Measurements from ENCODE around the gene SNX25. TPM values are rescaled to one million over a fixed set of nuclear protein-coding genes. Genes with fewer than 3 reads are reported as not detected.
"Not testable (repeated sequence)": the region's sequence is repeated elsewhere in the genome, so short reads cannot be mapped to it uniquely, and the experiment has no call there.

The SNX25 gene
- total RNA-seq, 2 donors from 2014 or later, result 13.3 to 30.6 TPM

DNA sequence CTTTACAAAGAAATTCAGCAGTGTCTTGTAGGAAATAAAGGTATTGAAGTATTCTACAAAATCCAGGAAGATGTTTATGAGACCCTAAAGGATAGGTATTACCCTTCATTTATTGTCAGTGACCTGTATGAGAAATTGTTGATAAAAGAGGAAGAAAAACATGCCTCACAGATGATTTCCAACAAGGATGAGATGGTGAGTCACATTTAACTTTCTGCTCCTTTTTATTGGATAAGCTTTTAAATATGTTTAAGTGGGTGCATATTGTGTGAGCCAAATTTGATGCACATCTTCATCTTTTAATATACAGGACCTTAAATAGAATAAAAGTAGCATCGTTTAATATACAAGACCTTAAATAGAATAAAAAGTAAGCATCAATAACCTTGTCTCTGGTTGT, 114.2 kb downstream of the SNX25 start:
- no peak overlapping the region for H3K9ac ChIP-seq (ENCODE audit: low read depth in 2 of 2, low read length in 2 of 2)

DNA sequence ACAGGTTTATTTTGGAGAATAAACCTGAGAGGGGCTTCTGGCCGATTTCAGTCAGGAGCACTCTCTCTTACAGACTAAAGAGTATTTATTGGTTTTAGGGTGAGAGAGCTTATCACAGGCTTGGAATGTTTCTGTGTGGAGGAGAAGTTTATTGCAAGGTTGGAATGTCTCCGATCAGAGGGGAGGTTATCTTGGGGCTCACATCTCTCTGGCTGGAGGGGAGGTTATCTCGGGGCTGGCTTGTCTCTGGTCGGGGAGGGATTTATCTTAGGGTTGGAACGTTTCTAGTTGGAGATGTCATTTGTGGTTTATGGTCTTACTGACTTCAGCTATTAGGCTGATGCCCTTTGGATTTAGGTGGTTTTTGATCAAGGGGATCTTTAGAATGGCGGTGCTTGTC, 115.0 kb downstream of the SNX25 start:
- H3K9me3 ChIP-seq; H3K4me1 ChIP-seq; H3K36me3 ChIP-seq; H3K27ac ChIP-seq; H3K4me3 ChIP-seq; H3K27me3 ChIP-seq; intact Hi-C loops (cut with DNase I); DNase-seq; H3K9ac ChIP-seq (ENCODE audit: low read depth in 2 of 2, low read length in 2 of 2): not testable (repeated sequence)

More for the DNA sequence above, 114.2 kb downstream of the SNX25 start:
- Histone ChIP-seq H3K36me3 (no peaks in the 10 kb centered on the region), H3K9me3 (no peaks in the 10 kb centered on the region), H3K4me3 (no peak overlapping the region), H3K27ac (no peak overlapping the region), H3K4me1 (no peaks in the 10 kb centered on the region), H3K27me3 (no peaks in the 10 kb centered on the region)
- intact Hi-C loops (cut with DNase I), result no loop called here
- no peak for DNase-seq
- TF ChIP-seq, protein P1, sequence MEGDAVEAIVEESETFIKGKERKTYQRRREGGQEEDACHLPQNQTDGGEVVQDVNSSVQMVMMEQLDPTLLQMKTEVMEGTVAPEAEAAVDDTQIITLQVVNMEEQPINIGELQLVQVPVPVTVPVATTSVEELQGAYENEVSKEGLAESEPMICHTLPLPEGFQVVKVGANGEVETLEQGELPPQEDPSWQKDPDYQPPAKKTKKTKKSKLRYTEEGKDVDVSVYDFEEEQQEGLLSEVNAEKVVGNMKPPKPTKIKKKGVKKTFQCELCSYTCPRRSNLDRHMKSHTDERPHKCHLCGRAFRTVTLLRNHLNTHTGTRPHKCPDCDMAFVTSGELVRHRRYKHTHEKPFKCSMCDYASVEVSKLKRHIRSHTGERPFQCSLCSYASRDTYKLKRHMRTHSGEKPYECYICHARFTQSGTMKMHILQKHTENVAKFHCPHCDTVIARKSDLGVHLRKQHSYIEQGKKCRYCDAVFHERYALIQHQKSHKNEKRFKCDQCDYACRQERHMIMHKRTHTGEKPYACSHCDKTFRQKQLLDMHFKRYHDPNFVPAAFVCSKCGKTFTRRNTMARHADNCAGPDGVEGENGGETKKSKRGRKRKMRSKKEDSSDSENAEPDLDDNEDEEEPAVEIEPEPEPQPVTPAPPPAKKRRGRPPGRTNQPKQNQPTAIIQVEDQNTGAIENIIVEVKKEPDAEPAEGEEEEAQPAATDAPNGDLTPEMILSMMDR (IDR thresholded peaks at IDR 0.05), result no peak

DNA sequence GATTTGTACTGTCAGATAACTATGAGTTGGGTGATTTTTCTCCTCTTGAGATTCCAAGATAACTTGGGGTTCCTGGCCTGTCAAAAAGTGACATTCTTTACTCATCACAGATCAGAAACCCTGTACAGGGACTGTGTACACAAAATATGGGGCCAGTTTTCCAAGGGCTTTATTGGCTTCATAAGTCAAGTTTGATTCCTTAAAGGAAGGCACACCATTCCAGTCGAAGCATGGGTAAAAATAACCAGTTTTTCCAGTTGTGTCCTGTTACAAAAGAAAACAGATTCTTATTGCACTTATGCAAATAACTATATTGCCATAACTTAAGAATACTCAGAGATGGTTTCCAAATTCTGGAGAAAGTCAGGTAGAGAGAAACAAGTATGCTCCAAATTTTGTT, 116.3 kb downstream of the SNX25 start:
- H3K4me3 ChIP-seq; H3K9ac ChIP-seq (ENCODE audit: low read depth in 2 of 2, low read length in 2 of 2); DNase-seq; intact Hi-C loops (cut with DNase I); H3K36me3 ChIP-seq; H3K9me3 ChIP-seq; H3K27ac ChIP-seq; H3K4me1 ChIP-seq; H3K27me3 ChIP-seq: not testable (repeated sequence)

DNA sequence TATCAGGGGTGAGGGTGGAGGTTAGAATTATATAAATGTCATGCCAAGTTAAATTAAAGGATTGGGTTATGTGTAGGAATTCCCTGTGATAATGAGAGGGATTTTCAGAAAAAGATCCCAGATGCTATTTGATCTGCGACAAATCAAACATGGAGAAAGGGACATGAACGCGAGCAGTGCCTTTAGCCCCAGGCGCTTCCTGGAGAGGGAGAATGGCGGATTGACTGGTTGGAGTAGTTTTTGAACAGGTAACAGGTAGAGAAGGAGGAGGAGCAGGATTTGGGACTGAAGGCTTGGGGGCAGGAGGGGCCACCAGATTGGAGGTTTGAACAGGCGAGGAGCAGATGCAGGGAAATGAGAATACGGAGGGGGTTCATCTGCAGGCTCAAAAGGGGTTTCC, 119.2 kb downstream of the SNX25 start:
- intact Hi-C loops (cut with DNase I), result no loop called here

DNA sequence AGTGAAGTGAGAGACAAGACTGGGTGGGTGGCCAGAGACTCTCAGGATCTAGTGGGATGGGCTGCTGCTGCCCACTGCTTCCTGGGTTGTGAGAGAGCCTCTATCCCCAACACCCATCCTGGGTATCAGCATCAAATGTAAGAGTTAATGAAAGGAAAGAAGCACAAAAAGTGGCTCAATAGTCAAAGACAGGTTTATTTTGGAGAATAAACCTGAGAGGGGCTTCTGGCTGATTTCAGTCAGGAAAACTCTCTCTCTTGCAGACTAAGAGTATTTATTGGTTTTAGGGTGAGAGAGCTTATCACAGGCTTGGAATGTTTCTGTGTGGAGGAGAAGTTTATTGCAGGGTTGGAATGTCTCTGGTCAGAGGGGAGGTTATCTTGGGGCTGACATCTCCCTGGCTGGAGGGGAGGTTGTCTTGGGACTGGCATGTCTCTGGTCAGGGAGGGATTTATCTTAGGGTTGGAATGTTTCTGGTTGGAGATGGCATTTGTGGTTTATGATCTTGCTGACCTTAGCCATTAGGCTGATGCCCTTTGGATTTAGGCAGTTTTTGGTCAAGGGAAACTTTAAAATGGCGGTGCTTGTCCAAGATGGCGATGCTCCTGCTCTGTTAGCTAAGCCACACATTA, 120.6 kb downstream of the SNX25 start:
- H3K27ac ChIP-seq; H3K4me3 ChIP-seq; H3K36me3 ChIP-seq; DNase-seq; H3K4me1 ChIP-seq; intact Hi-C loops (cut with DNase I); H3K9ac ChIP-seq (ENCODE audit: low read depth in 2 of 2, low read length in 2 of 2); H3K9me3 ChIP-seq; H3K27me3 ChIP-seq: not testable (repeated sequence)

More for the DNA sequence above, 119.2 kb downstream of the SNX25 start:
- no peak for DNase-seq
- Histone ChIP-seq H3K4me1 (no peaks in the 10 kb centered on the region), H3K27me3 (no peaks in the 10 kb centered on the region), H3K4me3 (no peak overlapping the region), H3K9ac (ENCODE audit: low read depth in 2 of 2, low read length in 2 of 2) (no peak overlapping the region), H3K27ac (no peak overlapping the region), H3K36me3 (no peaks in the 10 kb centered on the region), H3K9me3 (no peaks in the 10 kb centered on the region)
- TF ChIP-seq, protein P1 (IDR thresholded peaks at IDR 0.05), result no peak

DNA sequence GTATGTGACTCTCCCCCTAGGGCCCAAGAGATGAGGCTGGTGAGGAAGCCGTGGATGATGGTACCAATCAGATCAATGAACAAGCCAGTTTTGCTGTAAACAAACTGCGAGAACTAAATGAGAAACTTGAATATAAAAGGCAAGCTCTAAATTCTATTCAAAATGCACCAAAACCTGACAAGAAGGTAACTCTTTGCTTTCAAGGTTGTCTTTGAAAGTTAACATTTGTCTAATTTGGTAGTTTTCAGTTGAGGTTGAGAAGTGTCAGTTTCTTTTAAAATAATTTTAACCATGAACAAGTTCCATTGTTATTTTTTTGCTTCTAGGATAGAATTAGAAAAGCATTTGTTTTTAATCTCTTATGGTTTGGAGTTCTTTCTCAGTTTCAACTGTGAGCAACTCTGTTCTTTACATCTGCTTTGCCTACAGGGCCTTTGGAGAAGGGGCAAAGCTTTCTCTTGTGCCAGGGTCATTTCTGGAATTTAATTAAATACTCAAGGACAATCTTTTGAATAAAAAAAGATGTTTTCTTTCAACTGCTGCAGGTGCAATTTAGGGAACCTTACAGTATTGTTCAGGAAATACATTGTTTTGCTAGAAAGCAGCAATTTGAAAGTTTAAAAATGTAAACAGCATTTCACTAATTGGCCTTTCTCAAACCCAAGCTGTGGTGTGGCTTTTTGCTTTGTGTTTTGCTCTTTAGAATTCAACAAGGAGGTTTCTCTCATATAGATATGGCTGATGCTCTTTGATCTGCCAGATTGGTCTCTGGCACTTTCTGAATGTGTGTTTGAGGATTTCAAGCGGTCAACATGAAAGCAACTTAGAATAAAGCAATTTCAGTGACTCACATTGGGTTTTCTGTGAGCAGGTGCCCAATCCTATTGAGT, 123.4 kb downstream of the SNX25 start:
- Histone ChIP-seq H3K27me3 (no peaks in the 10 kb centered on the region), H3K27ac (no peak overlapping the region), H3K36me3 (no peaks in the 10 kb centered on the region), H3K4me3 (no peak overlapping the region), H3K9ac (ENCODE audit: low read depth in 2 of 2, low read length in 2 of 2) (no peak overlapping the region), H3K9me3 (no peaks in the 10 kb centered on the region), H3K4me1 (no peaks in the 10 kb centered on the region)
- intact Hi-C loops (cut with DNase I), result no loop called here
- DNase-seq, result no peak
- TF ChIP-seq, protein P1 (IDR thresholded peaks at IDR 0.05), result no peak

DNA sequence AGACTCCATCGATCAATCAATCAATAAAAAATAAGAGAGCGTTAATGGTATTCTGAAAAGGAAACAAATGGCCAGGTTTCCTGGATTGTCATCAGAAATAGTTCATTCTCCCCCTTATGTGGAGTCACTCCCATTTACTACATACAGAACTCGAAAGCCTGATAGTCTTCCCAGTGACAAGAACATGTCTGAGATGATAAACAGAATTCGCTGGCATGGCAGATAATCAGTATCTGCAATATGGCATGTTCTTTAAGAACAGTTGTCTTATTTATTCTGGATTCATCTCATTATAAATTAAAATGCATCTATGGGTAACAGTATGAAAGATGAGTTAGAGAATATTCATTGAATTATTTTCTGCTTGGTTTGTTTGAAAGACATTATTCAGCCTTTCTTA, 124.9 kb downstream of the SNX25 start:
- Histone ChIP-seq H3K27ac (no peak overlapping the region), H3K36me3 (no peaks in the 10 kb centered on the region), H3K9ac (ENCODE audit: low read depth in 2 of 2, low read length in 2 of 2) (no peak overlapping the region), H3K27me3 (no peaks in the 10 kb centered on the region), H3K4me1 (no peaks in the 10 kb centered on the region), H3K9me3 (no peaks in the 10 kb centered on the region), H3K4me3 (no peak overlapping the region)
- no peak for DNase-seq
- TF ChIP-seq, protein P1 (IDR thresholded peaks at IDR 0.05), result no peak
- intact Hi-C loops (cut with DNase I), result no loop called here

All from colonic mucosa (tissue), 4 donors.